Stimulated activated memory B cell treated with anti-CD40 and anti-IgM and Interleukin-4, amounts not matched to agents 10 μg/mL and 1 μg/mL and 100 μg/mL, for 72 hours (primary cell): ENCODE data around the gene SELENOO.

Experiments used
- ATAC-seq: fragments of 150-1000 bp; cut with Tn5 transposase; 2 replicates; pipeline ENCODE4 v1.10.0; 2021
- H3K27ac Mint-ChIP-seq: one replicate; pipeline ENCODE4 v1.8.0; 2022; ENCODE audit warnings: mild to moderate bottlenecking, mixed read lengths
- H3K27me3 Mint-ChIP-seq: one replicate; pipeline ENCODE4 v1.8.0; 2022; ENCODE audit warnings: mixed read lengths
- H3K36me3 Mint-ChIP-seq: one replicate; pipeline ENCODE4 v1.8.0; 2022; ENCODE audit warnings: mixed read lengths
- H3K4me1 Mint-ChIP-seq: one replicate; pipeline ENCODE4 v1.8.0; 2022; ENCODE audit warnings: mixed read lengths
- H3K4me3 Mint-ChIP-seq: one replicate; pipeline ENCODE4 v1.8.0; 2022; ENCODE audit warnings: mild to moderate bottlenecking, moderate library complexity, mixed read lengths
- H3K9me3 Mint-ChIP-seq: one replicate; pipeline ENCODE4 v1.8.0; 2022; ENCODE audit warnings: mixed read lengths

Gene SELENOO

GRCh38 chr22:50169774-50170341 is 31.0 kb upstream of the SELENOO start:
- H3K4me1 Mint-ChIP-seq = peaks cover 37% of the 10 kb centered on the region
- peak overlapping the region; percentile 73 for H3K4me3 Mint-ChIP-seq
- no peaks in the 10 kb centered on the region for H3K36me3 Mint-ChIP-seq
- peaks cover 40% of the 10 kb centered on the region for H3K27me3 Mint-ChIP-seq
- no peaks in the 10 kb centered on the region for H3K9me3 Mint-ChIP-seq
- peak overlapping the region; percentile 93 for H3K27ac Mint-ChIP-seq
- peak; percentile 74 for ATAC-seq

DNA sequence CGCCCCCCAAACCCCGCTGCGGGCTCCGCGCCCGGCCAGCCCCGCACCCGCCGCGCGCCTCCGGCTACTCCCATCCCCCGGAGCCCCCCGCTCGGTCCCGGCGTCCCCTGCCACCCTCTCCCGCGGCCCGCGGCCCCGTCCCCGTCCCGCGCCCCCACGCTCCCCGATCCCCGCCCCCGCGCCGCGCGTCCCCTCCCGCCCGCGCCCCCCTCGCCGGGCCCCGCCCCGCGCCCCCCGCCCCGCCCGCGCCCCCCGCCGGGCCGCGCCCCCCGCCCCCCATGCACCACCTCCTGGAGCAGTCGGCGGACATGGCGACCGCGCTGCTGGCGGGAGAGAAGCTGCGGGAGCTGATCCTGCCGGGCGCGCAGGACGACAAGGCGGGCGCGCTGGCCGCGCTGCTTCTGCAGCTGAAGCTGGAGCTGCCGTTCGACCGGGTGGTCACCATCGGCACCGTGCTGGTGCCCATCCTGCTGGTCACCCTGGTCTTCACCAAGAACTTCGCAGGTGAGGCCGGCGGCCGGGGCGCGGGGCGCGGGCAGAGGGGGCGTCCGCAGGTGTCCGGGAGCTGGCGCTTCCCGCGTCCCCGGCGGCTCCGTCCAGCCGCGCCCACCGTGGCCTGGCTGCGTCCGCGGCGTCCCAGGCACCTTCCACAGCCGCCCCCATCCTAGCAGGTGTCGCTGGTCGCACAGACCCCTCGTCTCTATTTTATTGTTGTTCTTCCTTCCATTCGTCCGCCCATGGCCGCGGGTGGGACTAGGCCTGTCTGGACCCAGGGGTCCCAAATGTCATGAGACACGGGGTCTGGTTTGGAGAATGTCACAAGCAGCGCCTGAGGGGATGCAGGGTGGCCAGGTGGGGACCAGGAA is 30.1 kb upstream of the SELENOO start, which contains the start of gene PANX2:
Gene PANX2, plus strand, starts transcription at position 279 of the 866 bp plus-strand sequence. Its CDS starts 0 bp downstream, at position 279.
- peak within 1 kb of the TSS; percentile 73 for H3K4me3 Mint-ChIP-seq
- peaks cover 34% of the 10 kb centered on the region for H3K27me3 Mint-ChIP-seq
- peak; percentile 44 for ATAC-seq
- no peaks in the 10 kb centered on the region for H3K36me3 Mint-ChIP-seq
- H3K4me1 Mint-ChIP-seq = peaks cover 43% of the 10 kb centered on the region
- peak within 1 kb of the TSS; percentile 93 for H3K27ac Mint-ChIP-seq
- H3K9me3 Mint-ChIP-seq = no peaks in the 10 kb centered on the region

GRCh38 chr22:50171319-50171964 is 29.4 kb upstream of the SELENOO start:
- H3K27me3 Mint-ChIP-seq = peaks cover 34% of the 10 kb centered on the region
- peaks cover 50% of the 10 kb centered on the region for H3K4me1 Mint-ChIP-seq
- ATAC-seq = no peak
- no peaks in the 10 kb centered on the region for H3K36me3 Mint-ChIP-seq
- peak overlapping the region; percentile 62 for H3K27ac Mint-ChIP-seq
- no peaks in the 10 kb centered on the region for H3K9me3 Mint-ChIP-seq
- H3K4me3 Mint-ChIP-seq = peak overlapping the region; percentile 67

DNA sequence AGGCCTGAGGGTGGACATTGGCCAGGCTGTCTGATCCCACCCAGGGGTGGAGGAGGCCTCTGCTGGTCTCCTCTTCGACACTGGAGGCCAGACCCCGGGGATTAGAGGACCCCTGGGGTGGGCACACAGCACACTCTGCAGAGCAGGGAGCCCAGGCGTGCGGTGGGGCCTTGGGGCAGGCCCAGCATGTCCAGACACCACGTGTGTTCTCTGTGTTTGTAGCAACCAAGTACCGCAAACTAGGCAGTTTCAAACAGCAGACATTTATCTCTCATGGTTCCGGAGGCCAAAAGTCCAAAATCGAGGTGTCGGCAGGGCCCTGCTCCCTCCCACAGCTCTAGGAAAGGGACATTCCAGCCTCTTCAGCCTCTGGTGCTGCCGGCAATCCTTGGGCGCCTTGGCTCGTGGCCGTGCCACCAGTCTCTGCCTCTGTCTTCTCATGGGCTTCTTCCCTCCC is 28.8 kb upstream of the SELENOO start:
- ATAC-seq = no peak
- Mint-ChIP-seq H3K36me3 (no peaks in the 10 kb centered on the region), H3K27ac (peak overlapping the region; percentile 61), H3K4me1 (peaks cover 56% of the 10 kb centered on the region), H3K4me3 (peak overlapping the region; percentile 41), H3K9me3 (no peaks in the 10 kb centered on the region), H3K27me3 (peaks cover 38% of the 10 kb centered on the region)

GRCh38 chr22:50173311-50173982 is 27.4 kb upstream of the SELENOO start:
- H3K9me3 Mint-ChIP-seq = no peaks in the 10 kb centered on the region
- peaks cover 30% of the 10 kb centered on the region for H3K27me3 Mint-ChIP-seq
- no peaks in the 10 kb centered on the region for H3K36me3 Mint-ChIP-seq
- ATAC-seq = peak; percentile 60
- peaks cover 61% of the 10 kb centered on the region for H3K4me1 Mint-ChIP-seq
- H3K27ac Mint-ChIP-seq = peak overlapping the region; percentile 61
- peak overlapping the region; percentile 35 for H3K4me3 Mint-ChIP-seq

DNA sequence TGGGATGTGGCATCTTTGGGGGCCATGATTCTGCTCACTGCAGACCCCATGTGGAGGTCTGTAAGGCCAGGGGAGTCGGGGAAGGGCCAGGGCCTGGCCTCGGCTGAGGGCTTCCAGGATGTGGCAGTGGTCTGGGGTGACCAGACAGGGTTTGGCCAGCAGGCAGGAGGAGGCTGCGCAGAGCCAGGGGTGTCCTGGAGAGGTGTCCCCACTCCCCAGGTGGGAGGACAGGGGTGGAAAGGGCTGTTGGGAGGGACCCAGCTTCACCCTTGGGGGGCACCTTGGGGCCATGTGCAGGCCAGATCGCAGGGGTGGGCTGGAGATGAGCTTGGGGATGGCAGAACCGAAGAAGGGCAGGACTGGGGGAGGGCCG is 26.8 kb upstream of the SELENOO start:
- ATAC-seq = no peak
- Mint-ChIP-seq H3K9me3 (no peaks in the 10 kb centered on the region), H3K4me1 (peaks cover 60% of the 10 kb centered on the region), H3K4me3 (no peak overlapping the region), H3K36me3 (no peaks in the 10 kb centered on the region), H3K27ac (no peak overlapping the region), H3K27me3 (peaks cover 27% of the 10 kb centered on the region)

GRCh38 chr22:50174382-50175190 is 26.2 kb upstream of the SELENOO start:
- no peaks in the 10 kb centered on the region for H3K36me3 Mint-ChIP-seq
- H3K4me1 Mint-ChIP-seq = peaks cover 57% of the 10 kb centered on the region
- no peak for ATAC-seq
- H3K27me3 Mint-ChIP-seq = peaks cover 27% of the 10 kb centered on the region
- no peak overlapping the region for H3K27ac Mint-ChIP-seq
- H3K4me3 Mint-ChIP-seq = no peak overlapping the region
- H3K9me3 Mint-ChIP-seq = no peaks in the 10 kb centered on the region

GRCh38 chr22:50175191-50175461 is 25.7 kb upstream of the SELENOO start:
- no peaks in the 10 kb centered on the region for H3K9me3 Mint-ChIP-seq
- no peak for ATAC-seq
- H3K36me3 Mint-ChIP-seq = no peaks in the 10 kb centered on the region
- peaks cover 63% of the 10 kb centered on the region for H3K4me1 Mint-ChIP-seq
- no peak overlapping the region for H3K27ac Mint-ChIP-seq
- peaks cover 31% of the 10 kb centered on the region for H3K27me3 Mint-ChIP-seq
- H3K4me3 Mint-ChIP-seq = no peak overlapping the region

DNA sequence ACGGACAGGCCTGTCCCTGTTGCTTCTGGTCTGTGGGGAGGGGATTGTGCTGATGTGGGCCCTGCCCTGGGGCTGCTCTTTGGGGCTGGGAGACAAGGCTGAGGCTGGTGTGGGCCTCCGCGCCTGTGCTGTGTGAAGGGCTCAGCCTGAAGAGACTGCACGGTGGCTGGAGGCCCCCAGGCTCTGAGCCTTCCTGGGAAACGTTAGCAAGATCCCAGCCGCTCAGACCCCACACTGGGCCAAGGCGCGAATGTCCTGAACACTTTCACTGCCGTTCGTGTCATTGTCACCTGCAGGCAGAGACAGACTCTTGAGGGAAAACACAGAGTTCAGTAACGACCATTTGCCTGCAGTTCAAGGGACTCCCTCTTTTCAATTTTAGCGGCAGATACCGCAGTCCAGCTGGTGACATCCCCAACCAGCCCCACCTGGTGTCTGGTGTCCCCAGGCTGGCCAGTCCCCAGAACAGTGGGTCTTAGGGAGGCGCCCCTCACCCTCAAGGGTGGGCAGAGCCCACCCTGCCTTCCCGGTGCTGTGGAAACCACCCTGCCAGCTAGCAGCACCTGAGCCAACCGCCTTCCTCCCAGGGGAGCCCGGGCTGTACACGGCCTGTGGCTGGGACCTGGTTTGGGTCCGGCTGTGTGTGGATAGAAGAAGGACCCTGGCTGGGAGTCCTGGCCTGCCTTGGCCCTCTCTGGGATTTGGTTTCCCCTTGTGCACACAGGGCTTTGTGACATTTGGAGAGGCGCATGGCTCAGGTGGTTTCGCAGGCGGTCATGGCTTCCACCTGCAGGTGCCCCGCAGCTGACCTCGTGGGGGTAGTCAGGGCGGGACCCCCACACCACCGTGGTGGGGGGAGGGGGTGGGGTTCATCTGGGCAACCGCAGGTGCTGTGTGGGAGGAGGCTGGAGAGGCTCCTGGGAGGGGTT is 24.6 kb upstream of the SELENOO start:
- Mint-ChIP-seq H3K27ac (peak overlapping the region; percentile 81), H3K27me3 (peaks cover 35% of the 10 kb centered on the region), H3K36me3 (no peaks in the 10 kb centered on the region), H3K4me1 (peaks cover 61% of the 10 kb centered on the region), H3K9me3 (no peaks in the 10 kb centered on the region), H3K4me3 (peak overlapping the region; percentile 11)
- peak; percentile 38 for ATAC-seq

- H3K27ac Mint-ChIP-seq = no peak overlapping the region
- peaks cover 38% of the 10 kb centered on the region for H3K27me3 Mint-ChIP-seq
- H3K4me3 Mint-ChIP-seq = no peak overlapping the region
- no peak for ATAC-seq
- H3K36me3 Mint-ChIP-seq = no peaks in the 10 kb centered on the region
- H3K9me3 Mint-ChIP-seq = no peaks in the 10 kb centered on the region
- H3K4me1 Mint-ChIP-seq = peaks cover 59% of the 10 kb centered on the region
Observed at GRCh38 chr22:50176850-50177536, 23.8 kb upstream of the SELENOO start.

- Mint-ChIP-seq H3K4me3 (peak overlapping the region; percentile 23), H3K4me1 (peaks cover 50% of the 10 kb centered on the region), H3K36me3 (no peaks in the 10 kb centered on the region), H3K27ac (no peak overlapping the region), H3K9me3 (no peaks in the 10 kb centered on the region), H3K27me3 (peaks cover 38% of the 10 kb centered on the region)
- no peak for ATAC-seq
Observed at GRCh38 chr22:50177537-50178470, 23.0 kb upstream of the SELENOO start.

DNA sequence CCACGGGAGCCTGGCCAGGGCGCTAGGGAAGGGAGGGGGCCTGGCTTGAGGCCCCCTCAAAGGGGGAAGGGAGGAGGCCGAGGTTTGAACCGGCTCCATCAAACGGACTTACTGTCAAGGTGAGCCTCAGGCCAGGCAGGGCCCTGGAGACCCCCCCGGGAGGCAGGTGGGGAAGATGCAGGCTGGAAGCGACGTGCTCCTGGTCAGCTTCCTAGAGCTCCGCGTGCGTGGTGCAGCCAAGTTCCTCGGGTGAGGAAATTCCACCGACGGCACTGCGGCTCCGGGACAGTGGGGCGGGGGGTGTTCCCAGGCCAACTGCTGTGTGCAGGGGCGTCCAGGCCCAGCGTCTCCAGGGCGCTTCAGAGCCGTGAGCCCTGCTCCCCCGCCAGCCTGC is 22.3 kb upstream of the SELENOO start:
- Mint-ChIP-seq H3K4me3 (no peak overlapping the region), H3K27me3 (peaks cover 43% of the 10 kb centered on the region), H3K27ac (no peak overlapping the region), H3K36me3 (no peaks in the 10 kb centered on the region), H3K4me1 (peaks cover 46% of the 10 kb centered on the region), H3K9me3 (no peaks in the 10 kb centered on the region)
- ATAC-seq = no peak
